Activated CD8-positive, alpha-beta memory T cell treated with anti-CD3 and anti-CD28 coated beads for 48 hours (primary cell): Measurements from ENCODE around the gene ARFGAP3.

Experiments used
- DNase-seq, 3 experiments: peaks; one replicate each; pipeline ENCODE4 v3.0.0-alpha.2; 2020; ENCODE audit warnings: low read depth in 2 of 3, low spot score in 2 of 3

Gene ARFGAP3

GRCh38 chr22:42865536-42865935 lies 8.5 kb upstream of the ARFGAP3 start:
- DNase-seq, result no peak

GRCh38 chr22:42863349-42863961 lies 6.4 kb upstream of the ARFGAP3 start:
- DNase-seq, result peak in 1 of 3 experiments; percentile 32

- DNase-seq, result no peak
These were observed 5.1 kb upstream of the ARFGAP3 start for GRCh38 chr22:42862045-42862734.

- DNase-seq, result no peak
These were observed 3.9 kb upstream of the ARFGAP3 start for GRCh38 chr22:42860968-42861367.

GRCh38 chr22:42857845-42858481 lies 890 bp upstream of the ARFGAP3 start:
- DNase-seq, result no peak

GRCh38 chr22:42856179-42856864 lies 751 bp downstream of the ARFGAP3 start:
- peak in 1 of 3 experiments; percentile 11 for DNase-seq

- no peak for DNase-seq
These were observed 1.4 kb downstream of the ARFGAP3 start for GRCh38 chr22:42855721-42856120.

- no peak for DNase-seq
These were observed 1.9 kb downstream of the ARFGAP3 start for GRCh38 chr22:42855211-42855610.

- no peak for DNase-seq
These were observed 8.0 kb downstream of the ARFGAP3 start for GRCh38 chr22:42848941-42849550.

- DNase-seq, result no peak
These were observed 10.0 kb downstream of the ARFGAP3 start for GRCh38 chr22:42847110-42847509.

GRCh38 chr22:42844756-42845155 lies 12.3 kb downstream of the ARFGAP3 start:
- DNase-seq, result no peak

GRCh38 chr22:42842658-42843370 lies 14.3 kb downstream of the ARFGAP3 start:
- no peak for DNase-seq

- DNase-seq, result no peak
These were observed 15.6 kb downstream of the ARFGAP3 start for GRCh38 chr22:42841444-42841843.

- no peak for DNase-seq
These were observed 19.5 kb downstream of the ARFGAP3 start for GRCh38 chr22:42837556-42837955.

GRCh38 chr22:42836026-42836425 lies 21.0 kb downstream of the ARFGAP3 start:
- no peak for DNase-seq

GRCh38 chr22:42834177-42834949 lies 22.7 kb downstream of the ARFGAP3 start:
- no peak for DNase-seq

- no peak for DNase-seq
These were observed 24.0 kb downstream of the ARFGAP3 start for GRCh38 chr22:42833104-42833503.

- DNase-seq, result no peak
These were observed 25.4 kb downstream of the ARFGAP3 start for GRCh38 chr22:42831712-42832111.

- no peak for DNase-seq
These were observed 26.9 kb downstream of the ARFGAP3 start for GRCh38 chr22:42830161-42830560.

GRCh38 chr22:42829302-42829701 lies 27.8 kb downstream of the ARFGAP3 start:
- no peak for DNase-seq
